Measurements from ENCODE around the gene TESMIN. TPM values are rescaled to one million over a fixed set of nuclear protein-coding genes. Genes with fewer than 3 reads are reported as not detected.

TESMIN gene
- total RNA-seq, 1 experiment from 2014 or later: 24.8 TPM

DNA sequence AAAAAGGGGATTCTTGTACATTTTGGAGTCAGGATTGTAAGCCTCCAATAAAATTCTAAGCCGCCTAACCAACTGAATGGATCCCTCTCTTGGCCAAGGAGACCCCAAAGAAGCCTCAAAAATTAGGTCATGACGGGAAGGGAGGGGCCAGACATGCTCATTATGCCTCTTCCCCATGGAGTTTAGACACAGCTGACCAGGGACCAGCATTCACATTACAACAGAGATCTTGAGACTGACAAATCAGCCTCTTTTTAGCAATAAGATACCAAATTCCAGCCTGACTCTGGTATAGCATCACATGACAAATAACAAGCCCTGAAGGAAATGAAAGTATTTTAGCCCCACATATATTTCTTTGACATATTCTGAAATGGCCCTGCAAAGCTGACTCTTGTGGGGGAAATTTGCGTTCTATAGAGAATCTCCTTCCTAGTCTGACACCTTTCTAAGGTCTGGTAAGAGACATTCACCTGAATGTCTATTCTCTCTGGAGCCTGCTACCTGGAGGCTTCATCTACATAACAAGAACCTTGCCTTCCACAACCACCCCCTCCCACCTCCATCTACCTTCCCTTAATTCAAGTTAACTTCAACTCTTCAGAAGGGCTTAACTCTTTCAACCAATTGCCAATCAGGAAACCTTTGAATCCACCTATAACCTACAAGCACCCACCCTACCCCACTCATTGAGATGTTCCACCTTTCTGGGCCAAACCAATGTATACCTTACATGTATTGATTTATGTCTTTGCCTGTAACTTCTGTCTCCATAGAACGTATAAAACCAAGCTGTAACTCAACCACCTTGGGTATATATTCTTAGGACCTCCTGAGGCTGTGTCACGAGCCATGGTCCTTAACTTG, 56.7 kb downstream of the TESMIN start:
- Histone ChIP-seq H2AFZ (ENCODE audit: low read depth, low read length, poor library complexity, severe bottlenecking) (no peak overlapping the region), H3K36me3 (ENCODE audit: control insufficient read depth in 1 of 2, insufficient read depth in 2 of 2, low read length in 2 of 2) (peaks cover 0 to 7% of the 10 kb centered on the region in 2 experiments; a peak in 1 of 4 replicates), H3K4me2 (ENCODE audit: low read length) (no peak overlapping the region), H3K4me3 (replicated peaks in 1 of 2; ENCODE audit: low read depth in 1 of 2, low read length in 2 of 2) (no peak overlapping the region), H3K9ac (ENCODE audit: low read length) (no peak overlapping the region), H3K4me1 (ENCODE audit: control insufficient read depth in 1 of 2, insufficient read depth in 2 of 2, low read length in 2 of 2) (no peaks in the 10 kb centered on the region), H4K20me1 (ENCODE audit: insufficient read depth) (no peaks in the 10 kb centered on the region), H3K79me2 (ENCODE audit: insufficient read depth, low read length) (no peaks in the 10 kb centered on the region), H3K9me3 (ENCODE audit: control insufficient read depth in 1 of 2, insufficient read depth in 1 of 2, low read depth in 1 of 2, low read length in 2 of 2) (no peaks in the 10 kb centered on the region; a peak in 1 of 4 replicates), H3K9me2 (ENCODE audit: insufficient read depth) (no peaks in the 10 kb centered on the region), H3K27ac (ENCODE audit: low read depth, low read length) (no peak overlapping the region), H3K27me3 (ENCODE audit: insufficient read depth, low read length) (no peaks in the 10 kb centered on the region)
- ChIA-PET CTCF (no interaction called here), POLR2A (no interaction called here), RAD21 (ENCODE audit: low non-redundant PET in 1 of 2, low total read pairs in 2 of 2, uncharacterized antibody in 2 of 2, unreplicated experiment in 2 of 2) (no interaction called here)
- DNase-seq (ENCODE audit: low read depth, low spot score) (no peak), ATAC-seq (no peak)
- BruUV-seq (replicated peaks): no TSS peak
- TF ChIP-seq, protein P1, sequence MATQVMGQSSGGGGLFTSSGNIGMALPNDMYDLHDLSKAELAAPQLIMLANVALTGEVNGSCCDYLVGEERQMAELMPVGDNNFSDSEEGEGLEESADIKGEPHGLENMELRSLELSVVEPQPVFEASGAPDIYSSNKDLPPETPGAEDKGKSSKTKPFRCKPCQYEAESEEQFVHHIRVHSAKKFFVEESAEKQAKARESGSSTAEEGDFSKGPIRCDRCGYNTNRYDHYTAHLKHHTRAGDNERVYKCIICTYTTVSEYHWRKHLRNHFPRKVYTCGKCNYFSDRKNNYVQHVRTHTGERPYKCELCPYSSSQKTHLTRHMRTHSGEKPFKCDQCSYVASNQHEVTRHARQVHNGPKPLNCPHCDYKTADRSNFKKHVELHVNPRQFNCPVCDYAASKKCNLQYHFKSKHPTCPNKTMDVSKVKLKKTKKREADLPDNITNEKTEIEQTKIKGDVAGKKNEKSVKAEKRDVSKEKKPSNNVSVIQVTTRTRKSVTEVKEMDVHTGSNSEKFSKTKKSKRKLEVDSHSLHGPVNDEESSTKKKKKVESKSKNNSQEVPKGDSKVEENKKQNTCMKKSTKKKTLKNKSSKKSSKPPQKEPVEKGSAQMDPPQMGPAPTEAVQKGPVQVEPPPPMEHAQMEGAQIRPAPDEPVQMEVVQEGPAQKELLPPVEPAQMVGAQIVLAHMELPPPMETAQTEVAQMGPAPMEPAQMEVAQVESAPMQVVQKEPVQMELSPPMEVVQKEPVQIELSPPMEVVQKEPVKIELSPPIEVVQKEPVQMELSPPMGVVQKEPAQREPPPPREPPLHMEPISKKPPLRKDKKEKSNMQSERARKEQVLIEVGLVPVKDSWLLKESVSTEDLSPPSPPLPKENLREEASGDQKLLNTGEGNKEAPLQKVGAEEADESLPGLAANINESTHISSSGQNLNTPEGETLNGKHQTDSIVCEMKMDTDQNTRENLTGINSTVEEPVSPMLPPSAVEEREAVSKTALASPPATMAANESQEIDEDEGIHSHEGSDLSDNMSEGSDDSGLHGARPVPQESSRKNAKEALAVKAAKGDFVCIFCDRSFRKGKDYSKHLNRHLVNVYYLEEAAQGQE (IDR thresholded peaks at IDR 0.05; ENCODE audit: low read depth): no peak
- TF ChIP-seq FOSL1 (IDR thresholded peaks at IDR 0.05; ENCODE audit: low read depth) (no peak), CBX3 (IDR thresholded peaks at IDR 0.05; ENCODE audit: low read depth) (no peak), SIN3A (IDR thresholded peaks at IDR 0.05; ENCODE audit: low read depth) (no peak), JUND (IDR thresholded peaks at IDR 0.05) (no peak), YY1 (IDR thresholded peaks at IDR 0.05; ENCODE audit: extremely low read depth, insufficient replicate concordance, low read depth, low read length) (no peak), POLR2AphosphoS5 (IDR thresholded peaks at IDR 0.05; ENCODE audit: low read depth, low read length) (no peak), EZH2 (IDR thresholded peaks at IDR 0.05) (no peak), ZNF274 (IDR thresholded peaks at IDR 0.05; ENCODE audit: low read depth, low read length) (no peak), TCF7L2 (IDR thresholded peaks at IDR 0.05; ENCODE audit: borderline replicate concordance, extremely low read depth, insufficient read depth, insufficient read length) (no peak), RAD21 (IDR thresholded peaks at IDR 0.05; ENCODE audit: low read depth) (no peak), SRF (IDR thresholded peaks at IDR 0.05; ENCODE audit: low read depth) (no peak), EGR1 (IDR thresholded peaks at IDR 0.05; ENCODE audit: low read depth) (no peak), POLR2A (IDR thresholded peaks at IDR 0.05; ENCODE audit: borderline replicate concordance, extremely low read depth, insufficient read depth, insufficient read length) (no peak), ZFX (IDR thresholded peaks at IDR 0.05) (no peak)
- TF ChIP-seq, protein P2, sequence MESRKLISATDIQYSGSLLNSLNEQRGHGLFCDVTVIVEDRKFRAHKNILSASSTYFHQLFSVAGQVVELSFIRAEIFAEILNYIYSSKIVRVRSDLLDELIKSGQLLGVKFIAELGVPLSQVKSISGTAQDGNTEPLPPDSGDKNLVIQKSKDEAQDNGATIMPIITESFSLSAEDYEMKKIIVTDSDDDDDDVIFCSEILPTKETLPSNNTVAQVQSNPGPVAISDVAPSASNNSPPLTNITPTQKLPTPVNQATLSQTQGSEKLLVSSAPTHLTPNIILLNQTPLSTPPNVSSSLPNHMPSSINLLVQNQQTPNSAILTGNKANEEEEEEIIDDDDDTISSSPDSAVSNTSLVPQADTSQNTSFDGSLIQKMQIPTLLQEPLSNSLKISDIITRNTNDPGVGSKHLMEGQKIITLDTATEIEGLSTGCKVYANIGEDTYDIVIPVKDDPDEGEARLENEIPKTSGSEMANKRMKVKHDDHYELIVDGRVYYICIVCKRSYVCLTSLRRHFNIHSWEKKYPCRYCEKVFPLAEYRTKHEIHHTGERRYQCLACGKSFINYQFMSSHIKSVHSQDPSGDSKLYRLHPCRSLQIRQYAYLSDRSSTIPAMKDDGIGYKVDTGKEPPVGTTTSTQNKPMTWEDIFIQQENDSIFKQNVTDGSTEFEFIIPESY (IDR thresholded peaks at IDR 0.05; ENCODE audit: extremely low read depth, insufficient replicate concordance, low read length): no peak
- TF ChIP-seq, protein P3, sequence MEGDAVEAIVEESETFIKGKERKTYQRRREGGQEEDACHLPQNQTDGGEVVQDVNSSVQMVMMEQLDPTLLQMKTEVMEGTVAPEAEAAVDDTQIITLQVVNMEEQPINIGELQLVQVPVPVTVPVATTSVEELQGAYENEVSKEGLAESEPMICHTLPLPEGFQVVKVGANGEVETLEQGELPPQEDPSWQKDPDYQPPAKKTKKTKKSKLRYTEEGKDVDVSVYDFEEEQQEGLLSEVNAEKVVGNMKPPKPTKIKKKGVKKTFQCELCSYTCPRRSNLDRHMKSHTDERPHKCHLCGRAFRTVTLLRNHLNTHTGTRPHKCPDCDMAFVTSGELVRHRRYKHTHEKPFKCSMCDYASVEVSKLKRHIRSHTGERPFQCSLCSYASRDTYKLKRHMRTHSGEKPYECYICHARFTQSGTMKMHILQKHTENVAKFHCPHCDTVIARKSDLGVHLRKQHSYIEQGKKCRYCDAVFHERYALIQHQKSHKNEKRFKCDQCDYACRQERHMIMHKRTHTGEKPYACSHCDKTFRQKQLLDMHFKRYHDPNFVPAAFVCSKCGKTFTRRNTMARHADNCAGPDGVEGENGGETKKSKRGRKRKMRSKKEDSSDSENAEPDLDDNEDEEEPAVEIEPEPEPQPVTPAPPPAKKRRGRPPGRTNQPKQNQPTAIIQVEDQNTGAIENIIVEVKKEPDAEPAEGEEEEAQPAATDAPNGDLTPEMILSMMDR (IDR thresholded peaks at IDR 0.05 in 2 of 3, conservative IDR thresholded peaks at IDR 0.05 in 1 of 3; ENCODE audit: borderline replicate concordance in 1 of 3, insufficient read depth in 1 of 3, low read depth in 2 of 3, low read length in 2 of 3): no peak
- TF ChIP-seq, protein P4, sequence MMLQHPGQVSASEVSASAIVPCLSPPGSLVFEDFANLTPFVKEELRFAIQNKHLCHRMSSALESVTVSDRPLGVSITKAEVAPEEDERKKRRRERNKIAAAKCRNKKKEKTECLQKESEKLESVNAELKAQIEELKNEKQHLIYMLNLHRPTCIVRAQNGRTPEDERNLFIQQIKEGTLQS (IDR thresholded peaks at IDR 0.05): no peak
- intact Hi-C loops (cut with micrococcal nuclease): no loop called here
